ENCODE results near the gene HMGN4. TPM values are rescaled to one million over a fixed set of nuclear protein-coding genes. Genes with fewer than 3 reads are reported as not detected.

The HMGN4 gene
- total RNA-seq, 4 donors from 2014 or later = 46.5 to 67.8 (median 56.2) TPM

GRCh38 chr6:26594730-26595632 is 56.8 kb downstream of the HMGN4 start:
- H3K27ac ChIP-seq = peak overlapping the region in 3 of 4 donors; percentile 85 to 93 (median 91)
- DNase-seq (ENCODE audit: low spot score in 2 of 2) = no peak

GRCh38 chr6:26595669-26596269 is 57.6 kb downstream of the HMGN4 start:
- Histone ChIP-seq H3K9me3 (no peaks in the 10 kb centered on the region), H3K4me3 (peak overlapping the region; percentile 80 to 93 (median 88)), H3K27ac (peak overlapping the region; percentile 52 to 93 (median 88)), H3K4me1 (peaks cover 3 to 23% (median 10%) of the 10 kb centered on the region in 4 donors), H3K36me3 (peaks cover 0 to 27% (median 10%) of the 10 kb centered on the region in 3 donors), H3K27me3 (peaks cover 0 to 26% of the 10 kb centered on the region in 2 donors)
- 0 to 1% methylated on average over 38 to 39 of the region's 39 CpGs for WGBS, 2 donors
- DNase-seq (ENCODE audit: low spot score in 2 of 2) = peak; percentile 93 to 95
- TF ChIP-seq EP300 (IDR thresholded peaks at IDR 0.05) (peak in 1 of 2 donors; percentile 67), CTCF (IDR thresholded peaks at IDR 0.05) (peak; percentile 91 to 97 (median 94)), POLR2A (IDR thresholded peaks at IDR 0.05) (peak in 1 of 2 donors; percentile 29)

More at GRCh38 chr6:26594730-26595632, 56.8 kb downstream of the HMGN4 start:
- H3K36me3 ChIP-seq = peaks cover 0 to 22% (median 10%) of the 10 kb centered on the region in 3 donors
- peaks cover 3 to 23% (median 10%) of the 10 kb centered on the region in 4 donors for H3K4me1 ChIP-seq
- H3K27me3 ChIP-seq = peaks cover 0 to 26% of the 10 kb centered on the region in 2 donors
- H3K9me3 ChIP-seq = no peaks in the 10 kb centered on the region
- H3K4me3 ChIP-seq = peak overlapping the region; percentile 80 to 93 (median 88)
- TF ChIP-seq EP300 (IDR thresholded peaks at IDR 0.05) (no peak), CTCF (IDR thresholded peaks at IDR 0.05) (no peak), POLR2A (IDR thresholded peaks at IDR 0.05) (no peak)
- 20 to 21% methylated on average over 23 of the region's 23 CpGs for WGBS, 2 donors

Small RNA genes within 50 kb of the gene (small RNA-seq; reads per million reads assigned to genes)
- not detected for gene RNU6-502P

Other genes starting within 250 kb of the HMGN4 start
- 10 to 100 TPM in 3 of 4 donors, 1 to 10 TPM in 1; 8.4 to 14.0 (median 12.1) TPM for gene BTN3A2, start 173.2 kb upstream of the HMGN4 start, total RNA-seq
- gene BTN2A2, start 155.3 kb upstream of the HMGN4 start, total RNA-seq = 10 to 100 TPM in 3 of 4 donors, 1 to 10 TPM in 1; 6.7 to 20.7 (median 14.5) TPM
- 10 to 100 TPM; 12.3 to 29.3 (median 16.6) TPM for gene BTN3A1, start 136.1 kb upstream of the HMGN4 start, total RNA-seq
- gene BTN3A3, start 97.9 kb upstream of the HMGN4 start, total RNA-seq = 10 to 100 TPM in 3 of 4 donors, 1 to 10 TPM in 1; 9.4 to 27.8 (median 14.0) TPM
- 10 to 100 TPM; 15.7 to 29.0 (median 17.1) TPM for gene BTN2A1, start 80.4 kb upstream of the HMGN4 start, total RNA-seq
- gene BTN1A1, start 38.1 kb upstream of the HMGN4 start, total RNA-seq = not detected
- 10 to 100 TPM in 3 of 4 donors, 1 to 10 TPM in 1; 8.3 to 13.2 (median 10.6) TPM for gene ABT1, start 58.6 kb downstream of the HMGN4 start, total RNA-seq
- gene ZNF322, start 121.4 kb downstream of the HMGN4 start, total RNA-seq = 10 to 100 TPM; 15.6 to 34.5 (median 22.0) TPM

All from tibial nerve (tissue), 4 donors.